Neural progenitor cell (in vitro differentiated cells): ENCODE results near the gene ZMIZ2. TPM values are rescaled to one million over a fixed set of nuclear protein-coding genes. Genes with fewer than 3 reads are reported as not detected.
A peak's percentile ranks its signal among the peaks of the same experiment; 100 is the strongest.

Experiments used
- DNase-seq: peaks from one replicate; pipeline ENCODE4 v3.0.0-alpha.2; 2016; ENCODE audit warnings: low spot score
- H2AFZ ChIP-seq: fragments of 200-600 bp; sonication (generic); replicated peaks from 2 replicates; pipeline ENCODE4 v1.6.1; 2016; ENCODE audit warnings: antibody characterized with exemption
- H3F3A ChIP-seq: fragments of 200-600 bp; sonication (generic); 2 replicates; pipeline ENCODE4 v1.6.1; 2016; ENCODE audit warnings: antibody characterized with exemption, low read depth
- H3K27ac ChIP-seq: fragments of 200-600 bp; sonication (generic); 2 replicates; pipeline ENCODE4 v1.5.1; 2016; ENCODE audit warnings: mild to moderate bottlenecking
- H3K27me3 ChIP-seq: fragments of 200-600 bp; sonication (generic); 2 replicates; pipeline ENCODE4 v1.6.1; 2016; ENCODE audit warnings: mild to moderate bottlenecking, moderate library complexity
- H3K36me3 ChIP-seq: fragments of 200-600 bp; sonication (generic); 2 replicates; pipeline ENCODE4 v1.5.1; 2016
- H3K4me1 ChIP-seq: fragments of 200-600 bp; sonication (generic); 2 replicates; pipeline ENCODE4 v1.6.1; 2016; ENCODE audit warnings: mixed run types
- H3K4me2 ChIP-seq: fragments of 200-600 bp; sonication (generic); 2 replicates; pipeline ENCODE4 v1.6.1; 2016
- H3K4me3 ChIP-seq: fragments of 200-600 bp; sonication (generic); 2 replicates; pipeline ENCODE4 v1.5.1; 2016
- H3K79me2 ChIP-seq: fragments of 200-600 bp; sonication (generic); 2 replicates; pipeline ENCODE4 v1.6.1; 2016; ENCODE audit warnings: low read depth
- H3K9ac ChIP-seq: fragments of 200-600 bp; sonication (generic); 2 replicates; pipeline ENCODE4 v1.6.1; 2016
- H3K9me3 ChIP-seq: fragments of 200-600 bp; sonication (generic); 2 replicates; pipeline ENCODE4 v1.5.1; 2016; ENCODE audit warnings: low read depth
- H4K20me1 ChIP-seq: fragments of 200-600 bp; sonication (generic); 2 replicates; pipeline ENCODE4 v1.6.1; 2016; ENCODE audit warnings: low read depth
- H3K27ac Mint-ChIP-seq: 3 replicates; pipeline ENCODE4 v1.8.0; 2021; ENCODE audit warnings: mixed read lengths
- H3K27me3 Mint-ChIP-seq: 2 replicates; pipeline ENCODE4 v1.8.0; 2022; ENCODE audit warnings: low read depth, mild to moderate bottlenecking, inconsistent platforms, moderate library complexity, mixed read lengths; ENCODE audit not compliant: insufficient read depth
- H3K36me3 Mint-ChIP-seq: 3 replicates; pipeline ENCODE4 v1.8.0; 2021; ENCODE audit warnings: mixed read lengths
- H3K4me1 Mint-ChIP-seq: 3 replicates; pipeline ENCODE4 v1.8.0; 2021; ENCODE audit warnings: mixed read lengths
- H3K4me3 Mint-ChIP-seq: 3 replicates; pipeline ENCODE4 v1.8.0; 2021; ENCODE audit warnings: mild to moderate bottlenecking, moderate library complexity, mixed read lengths
- H3K9me3 Mint-ChIP-seq: 3 replicates; pipeline ENCODE4 v1.8.0; 2020; ENCODE audit warnings: mixed read lengths
- EZH2 ChIP-seq: fragments of 200-600 bp; sonication (generic); IDR thresholded peaks from 2 replicates; pipeline ENCODE4 v1.6.1; 2017; ENCODE audit warnings: antibody characterized with exemption, mild to moderate bottlenecking, moderate library complexity
- EZH2phosphoT487 ChIP-seq: fragments of 200-600 bp; sonication (generic); IDR thresholded peaks from 2 replicates; pipeline ENCODE4 v1.6.1; 2017; ENCODE audit warnings: antibody characterized with exemption
- total RNA-seq: library from RNA; depleted of rRNA; stranded (reverse); fragments of >200 nt; gene quantifications from 2 replicates; pipeline ENCODE4 v1.2.3, GENCODE V29; 2015; ENCODE audit warnings: low replicate concordance
- TF ChIP-seq, protein P1 (sequence below): fragments of 200-600 bp; sonication (generic); IDR thresholded peaks from 2 replicates; pipeline ENCODE4 v1.5.1; 2017; ENCODE audit warnings: antibody characterized with exemption, mild to moderate bottlenecking

ZMIZ2 gene
- total RNA-seq, 1 donor from 2014 or later, result 7.6 TPM

DNA sequence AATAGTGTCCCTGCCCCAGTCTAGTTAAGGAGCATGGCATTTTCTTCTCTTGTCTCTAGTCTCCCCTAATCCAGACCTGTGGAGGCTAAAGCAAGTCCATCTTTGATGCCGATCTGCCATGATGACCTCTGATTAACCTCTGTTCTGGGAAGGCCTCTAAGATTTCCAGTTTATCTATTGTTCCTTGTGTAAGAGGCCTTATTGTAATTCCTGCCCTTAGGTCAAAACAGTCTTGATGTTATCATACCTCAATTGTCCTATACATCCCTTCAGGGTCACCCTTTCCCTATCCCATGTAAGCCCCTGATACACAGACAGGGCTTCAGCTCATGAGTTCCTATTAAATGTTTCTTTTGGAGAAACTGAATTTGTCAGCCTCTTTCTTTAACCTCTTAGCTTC, 4.9 kb upstream of the ZMIZ2 start:
- Mint-ChIP-seq H3K27ac (no peak overlapping the region), H3K36me3 (no peaks in the 10 kb centered on the region), H3K4me1 (peaks cover 12% of the 10 kb centered on the region), H3K27me3 (peaks cover 15% of the 10 kb centered on the region), H3K9me3 (no peaks in the 10 kb centered on the region), H3K4me3 (no peak overlapping the region)
- peaks cover 5% of the 10 kb centered on the region for H3K4me1 ChIP-seq
- no peaks in the 10 kb centered on the region for H3K9me3 ChIP-seq
- H3K27ac ChIP-seq, result peak overlapping the region; percentile 7
- no peak for DNase-seq
- H3K79me2 ChIP-seq, result no peaks in the 10 kb centered on the region
- no peak overlapping the region for H2AFZ ChIP-seq
- H3F3A ChIP-seq, result peaks cover 15% of the 10 kb centered on the region
- TF ChIP-seq EZH2phosphoT487 (no peak), EZH2 (no peak)
- TF ChIP-seq, protein P1, sequence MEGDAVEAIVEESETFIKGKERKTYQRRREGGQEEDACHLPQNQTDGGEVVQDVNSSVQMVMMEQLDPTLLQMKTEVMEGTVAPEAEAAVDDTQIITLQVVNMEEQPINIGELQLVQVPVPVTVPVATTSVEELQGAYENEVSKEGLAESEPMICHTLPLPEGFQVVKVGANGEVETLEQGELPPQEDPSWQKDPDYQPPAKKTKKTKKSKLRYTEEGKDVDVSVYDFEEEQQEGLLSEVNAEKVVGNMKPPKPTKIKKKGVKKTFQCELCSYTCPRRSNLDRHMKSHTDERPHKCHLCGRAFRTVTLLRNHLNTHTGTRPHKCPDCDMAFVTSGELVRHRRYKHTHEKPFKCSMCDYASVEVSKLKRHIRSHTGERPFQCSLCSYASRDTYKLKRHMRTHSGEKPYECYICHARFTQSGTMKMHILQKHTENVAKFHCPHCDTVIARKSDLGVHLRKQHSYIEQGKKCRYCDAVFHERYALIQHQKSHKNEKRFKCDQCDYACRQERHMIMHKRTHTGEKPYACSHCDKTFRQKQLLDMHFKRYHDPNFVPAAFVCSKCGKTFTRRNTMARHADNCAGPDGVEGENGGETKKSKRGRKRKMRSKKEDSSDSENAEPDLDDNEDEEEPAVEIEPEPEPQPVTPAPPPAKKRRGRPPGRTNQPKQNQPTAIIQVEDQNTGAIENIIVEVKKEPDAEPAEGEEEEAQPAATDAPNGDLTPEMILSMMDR, result no peak
- H3K27me3 ChIP-seq, result no peaks in the 10 kb centered on the region
- no peak overlapping the region for H3K4me2 ChIP-seq
- H3K4me3 ChIP-seq, result no peak overlapping the region
- no peaks in the 10 kb centered on the region for H4K20me1 ChIP-seq
- H3K9ac ChIP-seq, result no peak overlapping the region
- no peaks in the 10 kb centered on the region for H3K36me3 ChIP-seq

DNA sequence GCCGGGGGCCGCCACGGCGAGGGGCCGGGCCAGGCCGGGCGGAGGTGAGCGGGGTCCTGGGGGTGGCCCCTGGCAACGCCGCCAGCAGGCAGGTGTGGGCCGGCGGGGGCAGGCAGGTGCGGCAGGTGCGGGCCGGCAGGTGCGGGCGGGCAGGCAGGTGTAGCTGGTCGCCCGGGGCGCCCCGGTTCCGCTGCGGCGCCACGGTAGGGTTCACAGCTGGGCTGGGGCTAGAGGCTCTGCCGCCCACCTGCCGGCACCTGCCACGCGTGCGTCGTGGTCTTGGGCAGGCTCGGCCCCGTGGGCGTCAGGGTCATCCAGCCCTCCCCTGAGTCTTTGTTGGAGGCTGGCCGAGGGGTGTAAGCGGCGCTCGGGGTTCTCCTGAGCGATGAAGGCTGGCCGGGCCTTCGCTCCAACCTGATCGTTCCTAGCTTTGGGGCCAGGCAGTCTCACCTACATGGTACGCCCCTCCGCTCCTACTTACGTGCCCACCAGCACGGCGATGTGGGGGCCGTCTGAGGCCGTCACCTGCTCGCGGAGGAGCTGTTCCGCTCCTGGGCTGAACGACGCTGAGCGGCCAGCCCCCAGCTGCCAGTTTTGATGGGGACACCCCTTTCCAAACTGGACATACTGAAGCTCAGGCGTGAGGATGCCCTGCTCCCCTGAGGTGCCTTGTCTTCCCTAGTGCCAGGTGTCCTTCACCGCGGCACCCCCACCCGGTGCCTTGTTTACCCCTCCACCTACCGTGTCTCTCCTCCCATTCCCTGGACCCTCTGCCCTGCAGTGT, 493 bp downstream of the ZMIZ2 start:
- Histone ChIP-seq H3K4me3 (peak overlapping the region; percentile 100), H2AFZ (peak overlapping the region; percentile 50), H3K79me2 (peaks cover 52% of the 10 kb centered on the region), H3K4me2 (peak overlapping the region; percentile 98), H3K9me3 (no peaks in the 10 kb centered on the region), H4K20me1 (peaks cover 35% of the 10 kb centered on the region), H3K27me3 (no peaks in the 10 kb centered on the region), H3K9ac (peak overlapping the region; percentile 69), H3K27ac (no peak overlapping the region), H3K4me1 (peaks cover 9% of the 10 kb centered on the region), H3K36me3 (no peaks in the 10 kb centered on the region), H3F3A (peaks cover 8% of the 10 kb centered on the region)
- Mint-ChIP-seq H3K36me3 (peaks cover 8% of the 10 kb centered on the region), H3K27me3 (peaks cover 8% of the 10 kb centered on the region), H3K9me3 (no peaks in the 10 kb centered on the region), H3K4me3 (peak overlapping the region; percentile 86), H3K4me1 (peaks cover 23% of the 10 kb centered on the region), H3K27ac (no peak overlapping the region)
- DNase-seq, result peak; percentile 53
- TF ChIP-seq EZH2, result no peak
- TF ChIP-seq, protein P1, result no peak
- no peak for TF ChIP-seq EZH2phosphoT487

- Histone ChIP-seq H3K9ac (no peak overlapping the region), H3K9me3 (no peaks in the 10 kb centered on the region), H4K20me1 (peaks cover 39% of the 10 kb centered on the region), H3F3A (peaks cover 7% of the 10 kb centered on the region), H3K79me2 (peaks cover 61% of the 10 kb centered on the region), H3K27me3 (no peaks in the 10 kb centered on the region), H3K4me3 (peak overlapping the region; percentile 100), H3K27ac (no peak overlapping the region), H2AFZ (no peak overlapping the region), H3K4me1 (peaks cover 9% of the 10 kb centered on the region), H3K4me2 (peak overlapping the region; percentile 98), H3K36me3 (no peaks in the 10 kb centered on the region)
- Mint-ChIP-seq H3K4me1 (peaks cover 23% of the 10 kb centered on the region), H3K4me3 (peak overlapping the region; percentile 86), H3K36me3 (peaks cover 8% of the 10 kb centered on the region), H3K27ac (no peak overlapping the region), H3K9me3 (no peaks in the 10 kb centered on the region), H3K27me3 (peaks cover 8% of the 10 kb centered on the region)
- TF ChIP-seq, protein P1, result no peak
- TF ChIP-seq EZH2 (no peak), EZH2phosphoT487 (no peak)
- DNase-seq, result no peak
Measured at GRCh38 chr7:44749992-44750391, 1.3 kb downstream of the ZMIZ2 start.
